Prostate gland (tissue), 2 donors: ENCODE measurements around the gene DBX2. TPM values are rescaled to one million over a fixed set of nuclear protein-coding genes. Genes with fewer than 3 reads are reported as not detected.

Experiments
- DNase-seq: peaks from one replicate; pipeline ENCODE4 v3.0.0-alpha.2; 2019; ENCODE audit warnings: low spot score
- H3K27ac ChIP-seq, 2 donors: fragments of 200-600 bp; sonication (generic); 2 replicates each; pipeline ENCODE4 v1.5.1; 2017 to 2019
- H3K27me3 ChIP-seq: fragments of 200-600 bp; sonication (generic); replicated peaks from 2 replicates; pipeline ENCODE4 v1.5.1; 2019; ENCODE audit not compliant: insufficient read depth
- H3K36me3 ChIP-seq, 2 donors: fragments of 200-600 bp; sonication (generic); 1 replicate in 1 of 2; 2 replicates in 1 of 2; pipeline versions ENCODE4 v1.5.1 to v1.8.1; 2017 to 2019
- H3K4me1 ChIP-seq: fragments of 200-600 bp; sonication (generic); replicated peaks from 2 replicates; pipeline ENCODE4 v1.5.1; 2019
- H3K4me3 ChIP-seq, 2 donors: fragments of 200-600 bp; sonication (generic); 2 replicates each; pipeline ENCODE4 v1.5.1; 2017 to 2019
- H3K9me3 ChIP-seq: fragments of 200-600 bp; sonication (generic); 2 replicates; pipeline ENCODE4 v1.5.1; 2017
- CTCF ChIP-seq, 4 experiments: fragments of 200-600 bp in 2 of 4; fragments of 450-650 bp in 2 of 4; sonication (generic) in 2 of 4; IDR thresholded peaks; 1 replicate in 3 of 4; 2 replicates in 1 of 4; pipeline ENCODE4 v1.5.1; 2016 to 2019; ENCODE audit warnings: antibody characterized with exemption in 4 of 4, mild to moderate bottlenecking in 2 of 4, moderate library complexity in 2 of 4
- POLR2A ChIP-seq: fragments of 450-650 bp; IDR thresholded peaks from one replicate; pipeline ENCODE4 v1.6.1; 2016; ENCODE audit warnings: antibody characterized with exemption, mild to moderate bottlenecking
- POLR2AphosphoS5 ChIP-seq: sonication (generic); formaldehyde crosslinking; IDR thresholded peaks from one replicate; pipeline ENCODE4 v1.6.1; 2017; ENCODE audit warnings: antibody characterized with exemption
- WGBS: methylation state at CpG from one replicate; pipeline ENCODE4 v1.1.5; 2018; 5-methylcytosine and 5-hydroxymethylcytosine counted together
- intact Hi-C: fragments of 100-400 bp; cut with DNase I; formaldehyde crosslinking; loops from one replicate; pipeline ENCODE4 v1.14.2; 2022
- total RNA-seq, 2 donors: library from RNA; depleted of rRNA; stranded (reverse); fragments of >200 nt; gene quantifications; one replicate each; pipeline ENCODE4 v1.1.0, GENCODE V29; 2016

Gene DBX2
- total RNA-seq, 2 donors from 2014 or later, result 2.7 TPM; not detected in 1

GRCh38 chr12:45042599-45042998, 8.3 kb downstream of the DBX2 start:
- Histone ChIP-seq H3K27me3 (no peaks in the 10 kb centered on the region), H3K27ac (no peak overlapping the region), H3K4me3 (no peak overlapping the region), H3K36me3 (no peaks in the 10 kb centered on the region), H3K4me1 (no peaks in the 10 kb centered on the region), H3K9me3 (no peaks in the 10 kb centered on the region)
- TF ChIP-seq POLR2A (no peak), POLR2AphosphoS5 (no peak), CTCF (IDR thresholded peaks at IDR 0.05) (no peak)
- no peak for DNase-seq
- WGBS, result 96% methylated on average over 5 of the region's 5 CpGs
- intact Hi-C loops, result no loop called here

- no peak overlapping the region for H3K27ac ChIP-seq
- 97% methylated on average over 2 of the region's 2 CpGs for WGBS
These were observed 9.9 kb downstream of the DBX2 start for GRCh38 chr12:45040977-45041376.

GRCh38 chr12:45039757-45040156, 11.1 kb downstream of the DBX2 start:
- Histone ChIP-seq H3K9me3 (no peaks in the 10 kb centered on the region), H3K4me3 (no peak overlapping the region), H3K4me1 (no peaks in the 10 kb centered on the region), H3K27me3 (no peaks in the 10 kb centered on the region), H3K27ac (no peak overlapping the region), H3K36me3 (no peaks in the 10 kb centered on the region)
- intact Hi-C loops, result no loop called here
- no peak for DNase-seq
- TF ChIP-seq POLR2A (no peak), CTCF (IDR thresholded peaks at IDR 0.05) (no peak), POLR2AphosphoS5 (no peak)
- WGBS, result 94% methylated on average over 2 of the region's 2 CpGs

More at GRCh38 chr12:45040977-45041376, 9.9 kb downstream of the DBX2 start:
- no peaks in the 10 kb centered on the region for H3K4me1 ChIP-seq
- intact Hi-C loops, result no loop called here
- no peaks in the 10 kb centered on the region for H3K36me3 ChIP-seq
- TF ChIP-seq POLR2AphosphoS5, result no peak
- TF ChIP-seq CTCF (IDR thresholded peaks at IDR 0.05), result no peak
- no peak for TF ChIP-seq POLR2A
- no peaks in the 10 kb centered on the region for H3K27me3 ChIP-seq
- no peak overlapping the region for H3K4me3 ChIP-seq
- no peak for DNase-seq
- H3K9me3 ChIP-seq, result no peaks in the 10 kb centered on the region

GRCh38 chr12:45034861-45035265, 16.0 kb downstream of the DBX2 start:
- Histone ChIP-seq H3K9me3 (no peaks in the 10 kb centered on the region), H3K27me3 (no peaks in the 10 kb centered on the region), H3K27ac (no peak overlapping the region), H3K36me3 (no peaks in the 10 kb centered on the region), H3K4me3 (no peak overlapping the region), H3K4me1 (no peaks in the 10 kb centered on the region)
- TF ChIP-seq CTCF (IDR thresholded peaks at IDR 0.05), result no peak
- no peak for TF ChIP-seq POLR2AphosphoS5
- TF ChIP-seq POLR2A, result no peak
- intact Hi-C loops, result no loop called here
- 67% methylated on average over 11 of the region's 11 CpGs for WGBS
- DNase-seq, result no peak

- H3K27me3 ChIP-seq, result no peaks in the 10 kb centered on the region
- H3K4me3 ChIP-seq, result no peak overlapping the region
- intact Hi-C loops, result no loop called here
- DNase-seq, result no peak
- TF ChIP-seq POLR2A, result no peak
- no peak for TF ChIP-seq CTCF (IDR thresholded peaks at IDR 0.05)
- H3K27ac ChIP-seq, result no peak overlapping the region
- no peaks in the 10 kb centered on the region for H3K9me3 ChIP-seq
- no peaks in the 10 kb centered on the region for H3K4me1 ChIP-seq
- WGBS, result 28% methylated on average over 1 of the region's 1 CpG
- H3K36me3 ChIP-seq, result no peaks in the 10 kb centered on the region
These were observed 33.0 kb downstream of the DBX2 start for GRCh38 chr12:45017916-45018315.
